ENCODE results near the gene ZNF761.
"Not testable (repeated sequence)": the region's sequence is repeated elsewhere in the genome, so short reads cannot be mapped to it uniquely, and the experiment has no call there.

GRCh38 chr19:53474832-53475231 is 43.0 kb downstream of the ZNF761 start:
- TF ChIP-seq POLR2A (IDR thresholded peaks at IDR 0.05; ENCODE audit: low read depth, low read length); POLR2AphosphoS5 (IDR thresholded peaks at IDR 0.05; ENCODE audit: low read depth, low read length); TAF1 (IDR thresholded peaks at IDR 0.05; ENCODE audit: borderline replicate concordance, low read depth, low read length): not testable (repeated sequence)
